OCI-LY1 (cell line): ENCODE data around the gene STMN1.

ENCODE experiments used
- H2AFZ ChIP-seq: fragments of 200-600 bp; sonication (generic), shearing (Covaris generic); 2 replicates; pipeline ENCODE4 v1.6.0; 2014; ENCODE audit warnings: antibody characterized with exemption, mild to moderate bottlenecking, low read length
- H3F3A ChIP-seq: fragments of 200-600 bp; sonication (generic), shearing (Covaris generic); 2 replicates; pipeline ENCODE4 v1.6.0; 2014; ENCODE audit warnings: mild to moderate bottlenecking, antibody characterized with exemption, low read length, moderate library complexity; ENCODE audit not compliant: insufficient read depth
- H3K27ac ChIP-seq: fragments of 200-600 bp; sonication (generic); 2 replicates; pipeline ENCODE4 v1.5.1; 2014; ENCODE audit warnings: low read length, mixed run types, mild to moderate bottlenecking, low read depth; ENCODE audit not compliant: poor library complexity, severe bottlenecking
- H3K27me3 ChIP-seq: fragments of 200-600 bp; sonication (generic); 2 replicates; pipeline ENCODE4 v1.6.0; 2014; ENCODE audit warnings: antibody characterized with exemption, mild to moderate bottlenecking, low read length, moderate library complexity; ENCODE audit not compliant: insufficient read depth
- H3K36me3 ChIP-seq: fragments of 200-600 bp; sonication (generic); 2 replicates; pipeline ENCODE4 v1.6.1; 2014; ENCODE audit warnings: mild to moderate bottlenecking, antibody characterized with exemption, low read length, moderate library complexity, mixed read lengths; ENCODE audit not compliant: insufficient read depth
- H3K4me1 ChIP-seq: fragments of 200-600 bp; sonication (generic); 2 replicates; pipeline ENCODE4 v1.5.1; 2014; ENCODE audit warnings: mild to moderate bottlenecking, low read length, moderate library complexity; ENCODE audit not compliant: insufficient read depth, severe bottlenecking
- H3K4me2 ChIP-seq: fragments of 200-600 bp; sonication (generic), shearing (Covaris generic); 2 replicates; pipeline ENCODE4 v1.6.1; 2014; ENCODE audit warnings: low read length
- H3K4me3 ChIP-seq: fragments of 200-600 bp; sonication (generic); 2 replicates; pipeline ENCODE4 v1.5.1; 2014; ENCODE audit warnings: low read length, low read depth, mild to moderate bottlenecking, mixed read lengths; ENCODE audit not compliant: poor library complexity, severe bottlenecking
- H3K79me2 ChIP-seq: fragments of 200-600 bp; shearing (Covaris generic); 2 replicates; pipeline ENCODE4 v1.6.1; 2016; ENCODE audit warnings: mixed run types, low read length, mixed read lengths; ENCODE audit not compliant: insufficient read depth
- H3K9ac ChIP-seq: fragments of 200-600 bp; sonication (generic), shearing (Covaris generic); 2 replicates; pipeline ENCODE4 v1.6.1; 2014; ENCODE audit warnings: mild to moderate bottlenecking, low read length, mixed read lengths
- H3K9me2 ChIP-seq: fragments of 200-600 bp; sonication (generic), shearing (Covaris generic); 2 replicates; pipeline ENCODE4 v1.6.1; 2014; ENCODE audit warnings: low read depth, mild to moderate bottlenecking, low read length, mixed read lengths
- H3K9me3 ChIP-seq: fragments of 200-600 bp; shearing (Covaris generic); 2 replicates; pipeline ENCODE4 v1.6.1; 2014; ENCODE audit warnings: low read length, mixed read lengths
- H4K20me1 ChIP-seq: fragments of 200-600 bp; sonication (generic), shearing (Covaris generic); 2 replicates; pipeline ENCODE4 v1.6.0; 2016; ENCODE audit warnings: mild to moderate bottlenecking, low read length; ENCODE audit not compliant: insufficient read depth
- EZH2 ChIP-seq: fragments of 200-600 bp; sonication (generic), shearing (Covaris generic); IDR thresholded peaks from 2 replicates; pipeline ENCODE4 v1.8.0; 2017; ENCODE audit warnings: borderline replicate concordance, mixed run types, mild to moderate bottlenecking, antibody characterized with exemption, low read length, moderate library complexity, mixed read lengths
- TF ChIP-seq, protein P1 (sequence below): fragments of 200-600 bp; sonication (generic), shearing (Covaris generic); IDR thresholded peaks from 2 replicates; pipeline ENCODE4 v1.5.1; 2017; ENCODE audit warnings: mild to moderate bottlenecking, antibody characterized with exemption, low read length, moderate library complexity, mixed read lengths

STMN1 gene

DNA sequence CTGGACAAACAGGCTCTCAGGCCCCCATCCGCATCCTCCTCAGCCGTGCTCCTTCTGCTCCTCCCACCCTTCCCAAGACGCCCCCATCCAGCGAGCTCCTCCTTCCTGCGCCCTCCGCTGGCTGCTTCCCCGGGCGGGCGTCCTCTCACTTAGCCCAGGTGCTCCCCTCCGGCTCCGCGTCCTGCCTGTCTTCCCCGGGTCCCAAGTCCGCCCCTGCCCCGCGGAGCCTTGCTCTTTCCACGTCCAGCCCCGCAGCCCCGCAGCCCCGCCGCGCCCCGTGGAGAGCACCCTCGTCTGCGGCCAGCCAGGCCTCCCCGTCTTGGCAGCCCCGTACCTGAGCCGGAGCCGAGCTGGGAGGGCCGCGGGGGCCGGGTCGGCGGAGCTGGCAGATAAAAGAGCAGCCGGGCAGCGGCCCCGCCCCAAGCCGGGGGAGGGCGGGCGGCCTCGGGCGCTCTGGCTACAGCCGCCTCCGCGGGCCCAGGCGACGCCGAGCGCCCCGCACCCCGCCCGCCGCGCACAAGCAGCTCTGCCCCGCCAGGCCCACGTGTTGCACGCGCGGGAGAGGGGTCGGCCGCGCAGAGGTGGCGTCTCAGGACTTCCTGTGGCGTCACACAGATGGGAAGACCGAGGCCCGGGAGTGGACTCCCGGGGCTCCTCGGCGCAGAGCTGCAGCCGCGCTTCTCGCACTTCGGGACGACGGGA, 30.9 kb downstream of the STMN1 start, which contains the start of gene PAQR7:
Gene PAQR7 (minus strand): TSS at position 555 of the 702 bp plus-strand sequence. CDS start 11,869 bp downstream, outside the sequence.
- H3K36me3 ChIP-seq = no peaks in the 10 kb centered on the region
- no peaks in the 10 kb centered on the region for H3K79me2 ChIP-seq
- H4K20me1 ChIP-seq = no peaks in the 10 kb centered on the region
- no peaks in the 10 kb centered on the region for H3K9me3 ChIP-seq
- H3K4me2 ChIP-seq = peak within 1 kb of the TSS; percentile 80
- no peak for TF ChIP-seq EZH2
- TF ChIP-seq, protein P1, sequence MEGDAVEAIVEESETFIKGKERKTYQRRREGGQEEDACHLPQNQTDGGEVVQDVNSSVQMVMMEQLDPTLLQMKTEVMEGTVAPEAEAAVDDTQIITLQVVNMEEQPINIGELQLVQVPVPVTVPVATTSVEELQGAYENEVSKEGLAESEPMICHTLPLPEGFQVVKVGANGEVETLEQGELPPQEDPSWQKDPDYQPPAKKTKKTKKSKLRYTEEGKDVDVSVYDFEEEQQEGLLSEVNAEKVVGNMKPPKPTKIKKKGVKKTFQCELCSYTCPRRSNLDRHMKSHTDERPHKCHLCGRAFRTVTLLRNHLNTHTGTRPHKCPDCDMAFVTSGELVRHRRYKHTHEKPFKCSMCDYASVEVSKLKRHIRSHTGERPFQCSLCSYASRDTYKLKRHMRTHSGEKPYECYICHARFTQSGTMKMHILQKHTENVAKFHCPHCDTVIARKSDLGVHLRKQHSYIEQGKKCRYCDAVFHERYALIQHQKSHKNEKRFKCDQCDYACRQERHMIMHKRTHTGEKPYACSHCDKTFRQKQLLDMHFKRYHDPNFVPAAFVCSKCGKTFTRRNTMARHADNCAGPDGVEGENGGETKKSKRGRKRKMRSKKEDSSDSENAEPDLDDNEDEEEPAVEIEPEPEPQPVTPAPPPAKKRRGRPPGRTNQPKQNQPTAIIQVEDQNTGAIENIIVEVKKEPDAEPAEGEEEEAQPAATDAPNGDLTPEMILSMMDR = 0 out of 2 replicates have a peak, but pooled peaks have one; percentile 9
- H3K27me3 ChIP-seq = no peaks in the 10 kb centered on the region
- no peaks in the 10 kb centered on the region for H3K9me2 ChIP-seq
- H3K4me1 ChIP-seq = peaks cover 24% of the 10 kb centered on the region
- no peak within 1 kb of the TSS for H2AFZ ChIP-seq
- H3K27ac ChIP-seq = no peak within 1 kb of the TSS
- H3K4me3 ChIP-seq = peak within 1 kb of the TSS; percentile 59
- peak within 1 kb of the TSS; percentile 52 for H3K9ac ChIP-seq
- H3F3A ChIP-seq = no peaks in the 10 kb centered on the region

DNA sequence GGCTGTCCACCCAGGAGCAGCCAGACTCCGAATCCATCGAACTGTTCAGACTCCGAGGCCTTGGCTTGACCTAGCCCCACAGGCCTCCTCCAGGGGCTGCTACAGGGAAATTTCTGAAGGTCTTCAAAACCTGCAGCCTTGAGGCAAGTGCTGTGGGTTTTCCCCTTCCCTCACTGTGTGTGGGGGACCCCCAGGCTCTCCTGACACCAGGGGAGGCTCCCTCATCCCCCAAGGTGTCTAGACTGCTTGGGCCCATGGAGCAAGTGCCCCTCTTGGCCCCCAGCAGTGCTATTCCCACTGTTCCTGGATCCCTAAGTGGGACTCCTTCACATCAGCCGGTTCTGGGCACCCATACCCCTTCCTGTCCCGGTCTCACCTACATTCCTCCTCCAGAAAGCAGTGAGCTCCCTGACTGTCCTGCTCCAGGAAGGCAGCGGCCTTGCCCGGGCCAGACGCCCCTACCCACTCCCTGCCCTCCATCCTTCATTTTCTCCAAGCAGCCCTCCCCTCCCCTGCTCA, 31.5 kb downstream of the STMN1 start:
- no peaks in the 10 kb centered on the region for H3K79me2 ChIP-seq
- no peaks in the 10 kb centered on the region for H3K36me3 ChIP-seq
- no peak overlapping the region for H2AFZ ChIP-seq
- no peaks in the 10 kb centered on the region for H3F3A ChIP-seq
- H3K27ac ChIP-seq = no peak overlapping the region
- H3K4me2 ChIP-seq = peak overlapping the region; percentile 80
- H3K9me2 ChIP-seq = no peaks in the 10 kb centered on the region
- peaks cover 24% of the 10 kb centered on the region for H3K4me1 ChIP-seq
- H3K4me3 ChIP-seq = peak overlapping the region; percentile 59
- no peaks in the 10 kb centered on the region for H3K9me3 ChIP-seq
- TF ChIP-seq EZH2 = no peak
- TF ChIP-seq, protein P1 = no peak
- H4K20me1 ChIP-seq = no peaks in the 10 kb centered on the region
- H3K9ac ChIP-seq = peak overlapping the region; percentile 52
- H3K27me3 ChIP-seq = no peaks in the 10 kb centered on the region

DNA sequence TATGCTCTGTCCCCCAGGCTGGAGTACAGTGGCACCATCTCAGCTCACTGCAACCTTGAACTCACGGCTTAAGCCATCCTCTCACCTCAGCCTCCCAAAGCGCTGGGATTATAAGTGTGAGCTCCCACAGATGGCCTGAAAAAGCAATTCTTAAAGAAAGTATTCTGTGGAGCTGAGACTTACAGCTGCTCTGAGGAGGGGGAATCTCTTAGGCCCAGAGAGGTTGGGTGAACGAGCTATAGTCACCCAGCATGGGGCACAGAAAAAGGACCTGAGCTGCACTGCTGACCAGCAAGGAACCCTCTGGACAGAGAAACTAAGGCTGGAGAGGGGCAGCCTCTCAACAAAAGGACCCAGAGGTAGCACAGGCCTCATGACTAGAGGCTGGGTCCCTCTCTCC, 32.0 kb downstream of the STMN1 start:
- Histone ChIP-seq H3F3A (no peaks in the 10 kb centered on the region), H4K20me1 (no peaks in the 10 kb centered on the region), H3K79me2 (no peaks in the 10 kb centered on the region), H3K27me3 (no peaks in the 10 kb centered on the region), H3K4me2 (peak overlapping the region; percentile 80), H3K9ac (no peak overlapping the region), H2AFZ (no peak overlapping the region), H3K27ac (no peak overlapping the region), H3K4me3 (no peak overlapping the region), H3K9me2 (no peaks in the 10 kb centered on the region), H3K4me1 (peaks cover 24% of the 10 kb centered on the region), H3K9me3 (no peaks in the 10 kb centered on the region), H3K36me3 (no peaks in the 10 kb centered on the region)
- no peak for TF ChIP-seq EZH2

GRCh38 chr1:25873120-25873519, 33.1 kb downstream of the STMN1 start:
- Histone ChIP-seq H3K9me2 (no peaks in the 10 kb centered on the region), H3K79me2 (no peaks in the 10 kb centered on the region), H2AFZ (no peak overlapping the region), H3K4me3 (no peak overlapping the region), H3K4me2 (no peak overlapping the region), H4K20me1 (no peaks in the 10 kb centered on the region), H3K27me3 (no peaks in the 10 kb centered on the region), H3K9me3 (no peaks in the 10 kb centered on the region), H3K9ac (no peak overlapping the region), H3K36me3 (no peaks in the 10 kb centered on the region), H3F3A (no peaks in the 10 kb centered on the region), H3K27ac (no peak overlapping the region), H3K4me1 (peaks cover 24% of the 10 kb centered on the region)
- TF ChIP-seq, protein P1 = no peak
- no peak for TF ChIP-seq EZH2
